B cell (primary cell): Measurements from ENCODE around the gene TRIO. TPM values are rescaled to one million over a fixed set of nuclear protein-coding genes. Genes with fewer than 3 reads are reported as not detected.

ENCODE experiments used
- ATAC-seq: fragments of 200-7000 bp; cut with Tn5 transposase; one replicate; pipeline ENCODE4 v1.10.0; 2021; ENCODE audit warnings: low read depth, mild to moderate bottlenecking, moderate number of reproducible peaks, moderate library complexity
- CTCF ChIA-PET: fragments of 350-600 bp; sonication (Branson Sonifier 250); formaldehyde crosslinking; loops from one replicate; lab custom pipeline; 2021; ENCODE audit warnings: antibody characterized with exemption, inconsistent platforms; lab: Charles Lee
- POLR2A ChIA-PET: fragments of 350-600 bp; sonication (Branson Sonifier 250); formaldehyde crosslinking; loops from one replicate; lab custom pipeline; 2021; ENCODE audit warnings: antibody characterized with exemption; lab: Charles Lee
- DNase-seq: peaks from one replicate; pipeline ENCODE4 v3.0.0; 2013
- H2AFZ ChIP-seq: 2 replicates; pipeline ENCODE4 v1.6.1; 2012; ENCODE audit warnings: mild to moderate bottlenecking, low read depth, low read length; ENCODE audit not compliant: insufficient read depth, poor library complexity, severe bottlenecking
- H3K27ac ChIP-seq, 2 donors: 1 replicate in 1 of 2; 2 replicates in 1 of 2; pipeline ENCODE4 v1.5.1; 2012 to 2013; ENCODE audit warnings: low read length in 2 of 2, mild to moderate bottlenecking in 2 of 2, moderate library complexity in 1 of 2
- H3K27me3 ChIP-seq, 4 experiments: fragments of 200-600 bp in 1 of 4; sonication (generic) in 1 of 4; replicated peaks in 1 of 4; 1 replicate in 2 of 4; 2 replicates in 2 of 4; pipeline versions ENCODE4 v1.6.1 to v1.7.0; 2013 to 2016; ENCODE audit warnings: low read length in 3 of 4, mild to moderate bottlenecking in 2 of 4, mixed read lengths in 1 of 4, moderate library complexity in 1 of 4; ENCODE audit not compliant: insufficient read depth in 4 of 4, control insufficient read depth in 3 of 4; ENCODE audit errors: control extremely low read depth in 1 of 4
- H3K36me3 ChIP-seq, 2 experiments: replicated peaks in 1 of 2; 1 replicate in 1 of 2; 2 replicates in 1 of 2; pipeline versions ENCODE4 v1.6.1 to v1.7.1; 2013; ENCODE audit warnings: low read length in 1 of 2; ENCODE audit not compliant: insufficient read depth in 2 of 2, control insufficient read depth in 1 of 2; ENCODE audit errors: control extremely low read depth in 1 of 2, extremely low read depth in 1 of 2
- H3K4me1 ChIP-seq, 2 donors: fragments of 200-600 bp in 1 of 2; sonication (generic) in 1 of 2; 1 replicate in 1 of 2; 2 replicates in 1 of 2; pipeline versions ENCODE4 v1.5.1 to v1.6.1; 2013 to 2017; ENCODE audit warnings: low read length in 2 of 2; ENCODE audit not compliant: control insufficient read depth in 2 of 2, insufficient read depth in 2 of 2
- H3K4me2 ChIP-seq: replicated peaks from 2 replicates; pipeline ENCODE3; 2012; ENCODE audit warnings: mild to moderate bottlenecking, low read depth, low read length; ENCODE audit not compliant: poor library complexity, severe bottlenecking
- H3K4me3 ChIP-seq, 5 experiments: fragments of 200-600 bp in 1 of 5; sonication (generic) in 1 of 5; 1 replicate in 3 of 5; 2 replicates in 2 of 5; pipeline versions ENCODE4 v1.5.1 to v1.7.0; 2011 to 2016; ENCODE audit warnings: low read length in 4 of 5, mild to moderate bottlenecking in 4 of 5, low read depth in 2 of 5, control low read depth in 1 of 5, moderate library complexity in 1 of 5; ENCODE audit not compliant: insufficient read depth in 1 of 5; ENCODE audit errors: control extremely low read depth in 1 of 5, extremely low read depth in 1 of 5
- H3K79me2 ChIP-seq: fragments of 200-600 bp; sonication (generic); one replicate; pipeline ENCODE4 v1.6.0; 2016; ENCODE audit warnings: low read length; ENCODE audit not compliant: control insufficient read depth, insufficient read depth
- H3K9ac ChIP-seq: fragments of 200-600 bp; sonication (generic); 2 replicates; pipeline ENCODE4 v1.6.1; 2017; ENCODE audit warnings: mild to moderate bottlenecking, low read length, moderate library complexity
- H3K9me3 ChIP-seq, 3 donors: one replicate each; pipeline versions ENCODE4 v1.6.1 to v1.7.1; 2013; ENCODE audit warnings: low read length in 2 of 3; ENCODE audit not compliant: control insufficient read depth in 2 of 3, insufficient read depth in 1 of 3; ENCODE audit errors: control extremely low read depth in 1 of 3
- H4K20me1 ChIP-seq: 2 replicates; pipeline ENCODE4 v1.6.0; 2012; ENCODE audit warnings: mild to moderate bottlenecking, low read length; ENCODE audit not compliant: insufficient read depth, control insufficient read depth, poor library complexity, severe bottlenecking
- H3K27ac Mint-ChIP-seq: one replicate; pipeline ENCODE4 v1.8.0; 2021; ENCODE audit warnings: mixed read lengths
- H3K27me3 Mint-ChIP-seq: one replicate; pipeline ENCODE4 v1.8.0; 2021; ENCODE audit warnings: mixed read lengths
- H3K4me1 Mint-ChIP-seq: one replicate; pipeline ENCODE4 v1.8.0; 2021; ENCODE audit warnings: mixed read lengths
- H3K4me3 Mint-ChIP-seq: one replicate; pipeline ENCODE4 v1.8.0; 2021; ENCODE audit warnings: mixed read lengths
- H3K9me3 Mint-ChIP-seq: one replicate; pipeline ENCODE4 v1.8.0; 2022; ENCODE audit warnings: mixed read lengths; ENCODE audit not compliant: insufficient read depth
- CTCF ChIP-seq: fragments of 200-600 bp; IDR thresholded peaks from one replicate; pipeline ENCODE4 v1.8.0; 2022; ENCODE audit warnings: antibody characterized with exemption, mild to moderate bottlenecking
- EZH2 ChIP-seq: IDR thresholded peaks from 2 replicates; pipeline ENCODE4 v1.6.1; 2012; ENCODE audit warnings: borderline replicate concordance, low read depth, mild to moderate bottlenecking, moderate library complexity, low read length; ENCODE audit not compliant: insufficient read depth, poor library complexity, severe bottlenecking
- WGBS: methylation state at CpG from one replicate; pipeline ENCODE4 v1.1.5; 2013; ENCODE audit warnings: missing lambda C conversion rate; ENCODE audit not compliant: insufficient coverage; 5-methylcytosine and 5-hydroxymethylcytosine counted together
- intact Hi-C: fragments of 100-400 bp; cut with micrococcal nuclease; formaldehyde crosslinking; loops from one replicate; pipeline ENCODE4 v1.10.0; 2022
- polyA plus RNA-seq: library from polyadenylated mRNA; depleted of rRNA; stranded (reverse); fragments of >200 nt; gene quantifications from 2 replicates; pipeline ENCODE4 v1.2.3, GENCODE V29; 2012
- total RNA-seq, 2 donors: library from RNA; stranded (reverse); fragments of 120-200 nt in 1 of 2; gene quantifications; 1 replicate in 1 of 2; 2 replicates in 1 of 2; pipeline versions ENCODE4 v1.2.3 to v1.2.4, GENCODE V29; 2013 to 2022

TRIO gene
- total and polyA plus RNA-seq, 2 donors (not counting 1 experiment from before 2014, with no cell fraction given) = 90.5 to 479 TPM

DNA sequence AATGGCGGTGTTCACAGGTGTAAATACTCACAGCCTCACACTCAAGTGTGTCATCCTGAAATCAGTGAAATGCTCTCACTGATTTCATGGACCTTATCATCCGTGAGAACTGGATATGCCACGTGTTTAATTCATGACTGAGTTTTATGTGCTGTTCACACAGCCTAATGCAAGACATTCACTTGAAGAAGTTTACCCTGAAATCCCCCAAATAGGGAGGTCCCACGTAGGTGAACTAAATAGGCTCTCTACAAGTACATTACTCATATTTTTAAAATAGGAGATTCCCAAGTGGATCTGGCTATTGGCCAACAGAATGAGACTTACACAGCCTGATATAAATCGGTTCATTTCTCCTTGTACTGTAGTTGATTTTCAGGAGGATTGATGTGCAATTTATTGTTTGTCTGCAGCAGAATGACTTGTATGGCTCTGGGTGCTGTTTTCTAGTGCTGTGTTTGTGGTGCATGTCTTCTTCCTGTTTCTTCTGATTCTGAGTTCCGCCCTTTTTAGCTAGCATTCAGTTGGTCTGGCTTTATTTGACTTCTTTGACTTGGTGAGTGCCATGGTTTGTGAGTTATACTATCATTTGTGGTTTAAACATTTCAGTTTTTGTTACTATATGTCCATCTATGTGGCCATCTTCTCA lies 25.1 kb downstream of the TRIO start:
- peaks cover 64 to 65% of the 10 kb centered on the region in 2 donors for H3K4me1 ChIP-seq
- H3K9ac ChIP-seq = peak overlapping the region; percentile 57
- peaks cover 100% of the 10 kb centered on the region for H3K79me2 ChIP-seq
- peak overlapping the region; percentile 66 for H3K4me2 ChIP-seq
- peaks cover 83% of the 10 kb centered on the region for H3K4me1 Mint-ChIP-seq
- no peaks in the 10 kb centered on the region for H4K20me1 ChIP-seq
- H3K27ac ChIP-seq = peak overlapping the region; percentile 65 to 83
- H2AFZ ChIP-seq = peak overlapping the region; percentile 46
- intact Hi-C loops = loop anchor here (2.0 kb wide), 2 partner anchors 23 to 45 kb away; no protein-coding TSS in a partner anchor
- H3K4me3 Mint-ChIP-seq = peak overlapping the region; percentile 85
- no peaks in the 10 kb centered on the region for H3K27me3 ChIP-seq
- TF ChIP-seq CTCF (no peak), EZH2 (no peak)
- WGBS = 40% methylated on average over 2 of the region's 6 CpGs
- DNase-seq = peak; percentile 67
- H3K9me3 Mint-ChIP-seq = no peaks in the 10 kb centered on the region
- CTCF ChIA-PET = interaction anchor here (1.1 to 2.0 kb wide), 6 partner anchors 12 to 102 kb away, joined by 3 to 7 read pairs (median 4); no protein-coding TSS in a partner anchor
- peak overlapping the region; percentile 19 to 62 (median 54) for H3K4me3 ChIP-seq
- no peaks in the 10 kb centered on the region for H3K27me3 Mint-ChIP-seq
- peak; percentile 62 for ATAC-seq
- H3K36me3 ChIP-seq = no peaks in the 10 kb centered on the region
- peaks cover 0 to 3% (median 1%) of the 10 kb centered on the region in 3 donors for H3K9me3 ChIP-seq
- POLR2A ChIA-PET = interaction anchor here (1.0 to 1.6 kb wide), 3 partner anchors 12 to 119 kb away, joined by 4 to 10 read pairs (median 7); no protein-coding TSS in a partner anchor
- H3K27ac Mint-ChIP-seq = peak overlapping the region; percentile 90
